Chondrocyte (in vitro differentiated cells): Measurements from ENCODE around the gene ADRA2B. TPM values are rescaled to one million over a fixed set of nuclear protein-coding genes. Genes with fewer than 3 reads are reported as not detected.

Source experiments
- DNase-seq: peaks from one replicate; pipeline ENCODE4 v3.0.0; 2021; ENCODE audit warnings: mixed read lengths, low spot score
- H3K27ac Mint-ChIP-seq: one replicate; pipeline ENCODE4 v1.8.0; 2021; ENCODE audit warnings: mild to moderate bottlenecking, moderate library complexity, mixed read lengths; ENCODE audit not compliant: unreplicated experiment
- H3K27me3 Mint-ChIP-seq: 2 replicates; pipeline ENCODE4 v1.8.0; 2021; ENCODE audit warnings: low read depth, mixed read lengths
- H3K36me3 Mint-ChIP-seq: 2 replicates; pipeline ENCODE4 v1.8.0; 2021; ENCODE audit warnings: low read depth, mixed read lengths
- H3K4me1 Mint-ChIP-seq: 2 replicates; pipeline ENCODE4 v1.8.0; 2021; ENCODE audit warnings: low read depth, mild to moderate bottlenecking, mixed read lengths
- H3K4me3 Mint-ChIP-seq: one replicate; pipeline ENCODE4 v1.8.0; 2021; ENCODE audit warnings: mild to moderate bottlenecking, moderate library complexity, mixed read lengths; ENCODE audit not compliant: unreplicated experiment
- H3K9me3 Mint-ChIP-seq: 2 replicates; pipeline ENCODE4 v1.8.0; 2021; ENCODE audit warnings: low read depth, mixed read lengths
- CTCF ChIP-seq: fragments of 200-600 bp; sonication (generic); IDR thresholded peaks from 2 replicates; pipeline ENCODE4 v1.5.0; 2021; ENCODE audit warnings: antibody characterized with exemption, mild to moderate bottlenecking, moderate library complexity
- total RNA-seq: library from RNA; stranded (reverse); gene quantifications from 3 replicates; pipeline ENCODE4 v1.2.1, GENCODE V29; 2021

The ADRA2B gene
- total RNA-seq, 1 donor from 2014 or later: 0.07 TPM

- TF ChIP-seq CTCF: no peak
- Mint-ChIP-seq H3K27ac (no peak within 1 kb of the TSS), H3K9me3 (no peaks in the 10 kb centered on the region), H3K36me3 (no peaks in the 10 kb centered on the region), H3K4me1 (peaks cover 12% of the 10 kb centered on the region), H3K4me3 (peak within 1 kb of the TSS; percentile 67), H3K27me3 (peaks cover 2% of the 10 kb centered on the region)
- DNase-seq: peak; percentile 64
Observed at GRCh38 chr2:96145036-96145847, 28.9 kb upstream of the ADRA2B start, which contains the start of gene DUSP2. TSS of gene DUSP2 (minus strand) at chr2:96145440. CDS start at chr2:96145354, 86 bp downstream.

GRCh38 chr2:96144481-96145035 lies 28.2 kb upstream of the ADRA2B start:
- Mint-ChIP-seq H3K27me3 (peaks cover 2% of the 10 kb centered on the region), H3K36me3 (no peaks in the 10 kb centered on the region), H3K9me3 (no peaks in the 10 kb centered on the region), H3K4me3 (peak overlapping the region; percentile 67), H3K27ac (no peak overlapping the region), H3K4me1 (peaks cover 12% of the 10 kb centered on the region)
- TF ChIP-seq CTCF: no peak
- peak; percentile 75 for DNase-seq

- Mint-ChIP-seq H3K36me3 (no peaks in the 10 kb centered on the region), H3K27ac (no peak overlapping the region), H3K4me3 (peak overlapping the region; percentile 67), H3K4me1 (peaks cover 12% of the 10 kb centered on the region), H3K27me3 (peaks cover 2% of the 10 kb centered on the region), H3K9me3 (no peaks in the 10 kb centered on the region)
- no peak for DNase-seq
- TF ChIP-seq CTCF: no peak
Observed at GRCh38 chr2:96143848-96144480, 27.6 kb upstream of the ADRA2B start.

- peak; percentile 90 for DNase-seq
- no peaks in the 10 kb centered on the region for H3K9me3 Mint-ChIP-seq
- H3K36me3 Mint-ChIP-seq: no peaks in the 10 kb centered on the region
- H3K4me1 Mint-ChIP-seq: peaks cover 10% of the 10 kb centered on the region
- H3K4me3 Mint-ChIP-seq: no peak overlapping the region
- no peak for TF ChIP-seq CTCF
- H3K27me3 Mint-ChIP-seq: peaks cover 2% of the 10 kb centered on the region
- no peak overlapping the region for H3K27ac Mint-ChIP-seq
Observed at GRCh38 chr2:96143231-96143847, 27.0 kb upstream of the ADRA2B start.
